Fibroblast of skin of back (primary cell): ENCODE measurements around the gene WDR93.
"Not testable (repeated sequence)": the region's sequence is repeated elsewhere in the genome, so short reads cannot be mapped to it uniquely, and the experiment has no call there.

Experiments used
- DNase-seq: peaks from one replicate; pipeline ENCODE4 v3.0.0-alpha.2; 2013

WDR93 gene

DNA sequence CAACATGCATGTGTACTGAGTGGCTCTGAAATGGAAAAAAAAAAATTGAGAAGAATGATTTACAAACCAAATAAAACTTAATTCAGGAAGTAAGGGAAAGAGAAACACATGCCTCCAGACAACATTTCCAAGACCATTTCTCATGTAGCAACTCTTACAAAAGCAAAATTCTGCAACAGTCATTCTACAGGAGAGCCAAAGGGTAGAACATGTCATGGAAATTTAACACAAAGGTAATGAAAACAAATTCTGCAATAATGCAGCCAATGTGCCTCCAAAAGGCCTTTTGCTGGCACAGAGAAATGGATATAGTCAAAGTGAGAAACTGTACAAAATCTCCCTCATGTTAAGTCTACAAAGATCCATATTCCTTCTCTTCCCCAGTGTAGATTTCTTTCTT lies 4.1 kb upstream of the WDR93 start:
- DNase-seq, result no peak

DNA sequence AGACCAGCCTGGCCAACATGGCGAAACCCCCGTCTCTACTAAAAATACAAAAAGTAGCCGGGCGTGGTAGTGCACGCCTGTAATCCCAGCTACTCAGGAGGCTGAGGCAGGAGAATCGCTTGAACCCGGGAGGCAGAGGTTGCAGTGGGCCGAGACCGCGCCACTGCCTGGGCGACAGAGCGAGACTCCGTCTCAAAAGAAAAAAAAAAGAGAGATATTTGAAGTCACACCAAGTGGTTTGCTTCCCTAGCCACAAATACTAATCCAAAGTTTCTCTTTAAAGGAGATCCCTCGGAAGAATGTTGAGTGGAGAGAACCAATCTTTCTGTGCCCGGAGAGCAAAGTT lies 708 bp upstream of the WDR93 start:
- DNase-seq, result not testable (repeated sequence)

GRCh38 chr15:89693091-89693490 lies 2.5 kb downstream of the WDR93 start:
- no peak for DNase-seq

DNA sequence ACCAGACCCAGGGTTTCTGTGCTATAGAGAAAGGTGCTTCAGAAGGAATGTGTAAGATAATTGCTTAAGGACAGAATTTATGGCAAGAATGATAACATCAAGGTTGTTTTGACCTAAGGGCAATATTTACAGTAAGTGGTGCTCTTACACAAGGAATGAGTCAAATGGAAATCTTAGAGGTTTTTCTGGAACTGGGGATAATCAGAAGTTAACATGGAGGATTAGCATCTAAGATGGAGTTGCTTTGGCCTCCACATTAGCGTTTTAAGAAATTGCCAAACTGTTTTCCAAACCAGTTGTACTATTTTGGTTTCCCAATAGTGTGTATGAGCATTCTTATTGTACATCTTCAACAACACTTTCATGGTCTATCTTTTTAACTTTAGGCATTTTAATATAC lies 3.1 kb downstream of the WDR93 start:
- DNase-seq, result no peak

- DNase-seq, result no peak
Measured at GRCh38 chr15:89695198-89695597, 4.6 kb downstream of the WDR93 start.

DNA sequence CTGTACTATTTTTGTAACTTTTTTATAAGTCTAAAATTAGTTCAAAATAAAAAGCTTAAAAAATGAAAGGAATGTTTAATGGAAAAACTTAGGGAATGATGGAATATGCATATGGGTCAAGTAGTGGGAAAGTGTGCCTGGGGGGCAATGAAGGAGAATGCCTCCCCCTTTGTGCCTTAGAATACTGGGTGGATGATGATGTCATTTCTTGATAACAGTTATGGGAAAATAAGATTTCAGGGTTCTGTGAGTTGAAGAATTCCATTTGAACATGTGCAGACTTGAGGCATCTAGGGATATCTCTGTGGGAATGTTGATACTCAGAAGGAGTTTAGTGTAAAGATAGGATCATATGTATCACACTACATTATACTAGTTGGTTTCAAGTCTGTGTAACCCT lies 13.8 kb downstream of the WDR93 start:
- DNase-seq, result peak; percentile 69

DNA sequence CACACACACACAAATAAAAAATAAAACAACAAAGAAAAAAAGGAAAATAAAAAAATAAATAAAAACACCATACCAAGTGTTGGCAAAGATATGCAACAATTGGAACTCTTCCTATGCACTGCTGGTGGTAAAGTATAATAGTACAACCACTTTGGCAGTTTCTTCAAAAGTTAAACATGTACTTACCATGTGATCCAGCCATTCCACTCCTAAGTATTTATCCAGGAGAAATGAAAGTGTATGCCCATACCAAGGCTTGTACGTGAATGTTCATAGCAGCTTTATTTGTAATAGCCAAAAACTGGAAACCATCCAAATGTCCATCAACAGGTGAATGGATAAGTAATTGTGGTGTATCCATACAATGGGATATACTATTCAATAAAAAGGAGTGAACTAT lies 17.0 kb downstream of the WDR93 start:
- no peak for DNase-seq

- DNase-seq, result no peak
Measured at GRCh38 chr15:89714775-89715174, 24.2 kb downstream of the WDR93 start.

GRCh38 chr15:89723031-89723430 lies 32.4 kb downstream of the WDR93 start:
- no peak for DNase-seq

DNA sequence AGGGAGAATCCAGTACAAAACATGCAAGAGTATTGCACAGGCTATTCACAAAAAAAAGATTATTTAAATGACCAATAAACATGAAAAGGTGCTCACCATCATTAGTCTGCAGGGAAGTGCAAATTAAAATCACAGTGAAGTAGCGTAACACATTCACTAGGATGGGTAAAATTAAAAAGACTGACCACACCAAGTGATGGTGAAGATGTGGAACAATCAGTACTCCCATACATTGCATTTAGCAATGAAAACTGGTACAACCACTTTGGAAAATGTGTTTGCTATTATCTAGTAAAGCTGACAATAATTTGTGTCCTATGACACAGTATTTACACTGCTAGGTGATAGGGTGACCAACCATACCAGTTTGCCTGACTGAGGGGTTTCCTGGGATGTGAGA lies 34.0 kb downstream of the WDR93 start:
- no peak for DNase-seq

DNA sequence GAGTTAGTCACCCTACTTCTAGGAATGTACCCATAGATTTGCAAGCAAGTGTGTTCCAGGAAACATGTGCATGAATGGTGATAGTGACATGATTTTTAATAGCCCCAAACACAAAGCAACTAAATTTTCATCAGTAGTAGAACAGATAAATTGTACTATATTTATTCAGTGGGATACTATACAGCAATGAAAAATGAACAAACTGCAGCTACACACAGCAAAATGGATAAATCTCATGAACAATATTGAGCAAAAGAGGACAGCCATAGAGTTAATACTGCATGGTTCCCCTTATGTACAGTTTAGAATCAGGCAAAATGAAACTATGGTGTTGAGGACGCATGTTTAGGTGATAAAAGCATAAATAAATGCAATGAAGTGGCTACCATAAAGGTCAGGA lies 34.5 kb downstream of the WDR93 start:
- no peak for DNase-seq

DNA sequence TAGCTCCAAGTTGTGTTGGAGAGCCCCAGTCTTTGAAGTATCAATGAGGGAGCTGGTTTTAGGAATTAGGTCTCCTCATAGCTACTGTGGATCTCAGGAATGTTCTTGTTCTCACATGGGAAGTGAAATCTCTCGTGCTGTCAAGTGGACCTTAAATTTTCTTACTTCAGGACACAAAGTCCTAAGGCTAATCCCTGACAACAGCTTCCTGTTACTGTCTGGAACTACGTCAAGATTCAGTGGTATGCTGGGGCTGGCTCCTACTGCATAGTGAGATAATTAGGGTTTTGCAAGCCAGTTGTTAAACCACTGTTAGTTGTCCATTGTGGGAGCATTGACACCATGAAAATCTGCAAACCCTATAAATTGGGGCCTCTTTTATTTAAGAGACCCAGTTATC lies 37.6 kb downstream of the WDR93 start:
- DNase-seq, result no peak

GRCh38 chr15:89731275-89731674 lies 40.7 kb downstream of the WDR93 start:
- no peak for DNase-seq

- no peak for DNase-seq
Measured at GRCh38 chr15:89732451-89733172, 42.0 kb downstream of the WDR93 start.

GRCh38 chr15:89735773-89736172 lies 45.2 kb downstream of the WDR93 start:
- DNase-seq, result no peak

- peak; percentile 65 for DNase-seq
Measured at GRCh38 chr15:89740137-89740536, 49.5 kb downstream of the WDR93 start.

GRCh38 chr15:89743011-89743410 lies 52.4 kb downstream of the WDR93 start:
- DNase-seq, result no peak

- no peak for DNase-seq
Measured at GRCh38 chr15:89743594-89743993, 53.0 kb downstream of the WDR93 start.

DNA sequence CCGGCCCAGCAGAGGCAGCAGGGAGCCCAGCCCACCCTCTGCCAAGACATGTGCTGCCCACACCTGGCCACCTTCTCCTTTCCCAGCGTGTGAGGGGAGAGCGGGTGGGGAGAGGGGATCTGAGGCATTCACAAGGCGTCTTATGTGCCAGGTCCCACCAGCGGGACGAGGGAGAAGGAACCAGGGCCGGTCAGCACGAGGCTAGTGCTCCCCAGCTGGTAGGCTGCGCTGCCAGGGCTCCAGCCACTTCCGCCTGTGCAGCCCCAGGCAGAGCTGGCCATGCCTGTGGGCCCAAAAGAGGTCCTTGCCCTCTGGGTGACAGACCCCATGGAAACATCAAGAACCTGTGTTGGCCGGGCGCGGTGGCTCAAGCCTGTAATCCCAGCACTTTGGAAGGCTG lies 54.5 kb downstream of the WDR93 start:
- no peak for DNase-seq

DNA sequence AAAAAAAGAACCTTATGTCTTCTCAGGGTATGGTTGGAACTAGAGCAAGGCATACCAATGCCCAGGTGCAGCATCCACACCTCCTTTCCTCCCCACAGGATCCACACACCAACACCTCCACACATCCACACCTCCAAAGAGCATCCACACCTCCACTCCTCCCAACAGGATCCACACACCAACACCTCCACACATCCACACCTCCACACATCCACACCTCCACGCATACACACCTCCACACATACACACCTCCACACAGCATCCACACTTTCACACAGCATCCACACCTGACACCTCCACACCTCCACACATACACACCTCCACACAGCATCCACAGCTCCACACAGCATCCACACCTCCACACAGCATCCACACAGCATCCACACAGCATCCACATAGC lies 55.2 kb downstream of the WDR93 start:
- no peak for DNase-seq

DNA sequence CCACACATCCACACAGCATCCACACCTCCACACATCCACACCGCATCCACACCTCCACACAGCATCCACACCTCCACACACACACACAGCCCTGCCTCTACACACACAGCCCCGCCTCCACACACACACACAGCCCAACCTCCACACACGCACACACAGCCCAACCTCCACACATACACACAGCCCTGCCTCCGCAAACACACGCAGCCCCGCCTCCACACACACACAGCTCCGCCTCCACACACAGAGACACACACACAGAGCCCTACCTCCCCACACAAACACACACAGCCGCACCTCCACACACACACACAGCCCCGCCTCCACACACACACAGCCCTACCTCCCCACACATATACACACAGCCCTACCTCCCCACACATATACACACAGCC lies 55.8 kb downstream of the WDR93 start:
- DNase-seq, result no peak

GRCh38 chr15:89747708-89748682 lies 57.4 kb downstream of the WDR93 start:
- no peak for DNase-seq

DNA sequence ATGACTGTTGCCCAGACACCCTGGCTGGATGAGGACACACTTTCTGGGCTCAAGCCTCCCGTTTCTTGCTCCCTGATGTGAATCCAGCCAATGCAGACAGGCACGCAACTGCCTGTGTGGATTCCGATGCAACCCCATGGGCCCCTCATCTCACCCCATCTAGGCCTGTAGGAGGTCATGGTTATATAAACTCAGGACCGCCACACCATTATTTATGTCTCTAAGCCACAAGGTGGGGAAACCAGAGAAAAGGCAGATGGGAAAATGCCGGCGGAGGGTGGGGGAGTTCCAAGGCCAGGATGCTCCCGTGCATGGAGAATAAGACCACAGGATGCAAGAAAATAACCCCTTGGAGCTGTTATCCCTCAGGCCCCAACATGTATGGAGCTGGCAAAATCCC lies 58.4 kb downstream of the WDR93 start:
- DNase-seq, result no peak

GRCh38 chr15:89749526-89749925 lies 58.9 kb downstream of the WDR93 start:
- DNase-seq, result no peak
